ENCODE measurements around the gene RASAL2. TPM values are rescaled to one million over a fixed set of nuclear protein-coding genes. Genes with fewer than 3 reads are reported as not detected.
A peak's percentile ranks its signal among the peaks of the same experiment; 100 is the strongest.

The RASAL2 gene
- polyA plus RNA-seq, 6 donors from 2014 or later: 0.11 to 2.1 (median 0.55) TPM

- Mint-ChIP-seq H3K27me3 (peaks cover 0 to 11% (median 5%) of the 10 kb centered on the region in 3 donors), H3K27ac (no peak overlapping the region), H3K4me1 (no peaks in the 10 kb centered on the region), H3K9me3 (peaks cover 0 to 3% (median 0%) of the 10 kb centered on the region in 7 donors), H3K4me3 (no peak overlapping the region), H3K36me3 (no peaks in the 10 kb centered on the region)
- no peak for ATAC-seq (ENCODE audit: low read depth in 2 of 2)
- no peak for DNase-seq
These were observed 181.6 kb downstream of the RASAL2 start for GRCh38 chr1:178275553-178275952.

GRCh38 chr1:178277793-178278530, 184.1 kb downstream of the RASAL2 start:
- no peak overlapping the region for H3K4me3 Mint-ChIP-seq
- H3K27ac Mint-ChIP-seq: no peak overlapping the region
- H3K36me3 Mint-ChIP-seq: no peaks in the 10 kb centered on the region
- H3K4me1 Mint-ChIP-seq: no peaks in the 10 kb centered on the region
- H3K9me3 Mint-ChIP-seq: peaks cover 0 to 3% (median 0%) of the 10 kb centered on the region in 7 donors
- H3K27me3 Mint-ChIP-seq: no peaks in the 10 kb centered on the region
- DNase-seq (no peak), ATAC-seq (ENCODE audit: low read depth in 2 of 2) (no peak)

GRCh38 chr1:178278916-178279686, 185.2 kb downstream of the RASAL2 start:
- Mint-ChIP-seq H3K27me3 (no peaks in the 10 kb centered on the region), H3K4me1 (peaks cover 0 to 4% (median 0%) of the 10 kb centered on the region in 3 donors), H3K4me3 (no peak overlapping the region), H3K27ac (no peak overlapping the region), H3K9me3 (peaks cover 0 to 3% (median 0%) of the 10 kb centered on the region in 7 donors), H3K36me3 (no peaks in the 10 kb centered on the region)
- DNase-seq (no peak), ATAC-seq (ENCODE audit: low read depth in 2 of 2) (no peak)

- H3K9me3 Mint-ChIP-seq: peaks cover 0 to 1% (median 0%) of the 10 kb centered on the region in 7 donors
- peaks cover 0 to 4% (median 0%) of the 10 kb centered on the region in 3 donors for H3K4me1 Mint-ChIP-seq
- ATAC-seq (ENCODE audit: low read depth in 2 of 2) (no peak), DNase-seq (no peak)
- H3K36me3 Mint-ChIP-seq: no peaks in the 10 kb centered on the region
- H3K4me3 Mint-ChIP-seq: no peak overlapping the region
- H3K27me3 Mint-ChIP-seq: no peaks in the 10 kb centered on the region
- no peak overlapping the region for H3K27ac Mint-ChIP-seq
These were observed 189.1 kb downstream of the RASAL2 start for GRCh38 chr1:178282949-178283367.

GRCh38 chr1:178283409-178283808, 189.5 kb downstream of the RASAL2 start:
- no peak overlapping the region for H3K4me3 Mint-ChIP-seq
- ATAC-seq (ENCODE audit: low read depth in 2 of 2): no peak
- H3K27ac Mint-ChIP-seq: peak overlapping the region in 1 of 6 donors; percentile 38
- DNase-seq: no peak
- no peaks in the 10 kb centered on the region for H3K36me3 Mint-ChIP-seq
- no peaks in the 10 kb centered on the region for H3K27me3 Mint-ChIP-seq
- H3K4me1 Mint-ChIP-seq: peaks cover 0 to 4% (median 0%) of the 10 kb centered on the region in 3 donors
- H3K9me3 Mint-ChIP-seq: peaks cover 0 to 1% (median 0%) of the 10 kb centered on the region in 7 donors

DNA sequence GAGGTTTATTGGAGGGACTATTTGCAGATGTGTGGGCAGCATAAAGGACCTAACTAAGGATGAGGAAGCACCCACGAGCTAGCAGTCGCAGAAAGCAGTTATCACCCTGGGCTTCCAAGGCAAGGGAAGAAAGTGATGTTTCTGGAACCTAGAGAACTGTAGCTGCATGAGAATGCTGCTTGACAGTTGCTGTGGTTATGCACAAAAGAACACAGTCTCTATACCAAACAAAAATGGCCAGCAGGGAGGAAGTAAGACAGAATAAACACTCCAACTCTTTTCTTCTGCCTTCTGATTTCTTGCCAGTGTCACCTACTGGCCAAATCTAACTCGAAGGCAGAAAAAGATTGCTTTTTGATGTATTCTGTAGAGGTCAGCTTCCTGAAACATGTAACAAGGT, 190.2 kb downstream of the RASAL2 start:
- Mint-ChIP-seq H3K4me3 (no peak overlapping the region), H3K36me3 (no peaks in the 10 kb centered on the region), H3K9me3 (no peaks in the 10 kb centered on the region), H3K4me1 (peaks cover 0 to 4% (median 0%) of the 10 kb centered on the region in 3 donors), H3K27me3 (peaks cover 0 to 5% (median 0%) of the 10 kb centered on the region in 3 donors), H3K27ac (peak overlapping the region in 2 of 6 donors; percentile 9 to 38)
- no peak for DNase-seq
- ATAC-seq (ENCODE audit: low read depth in 2 of 2): no peak

GRCh38 chr1:178291166-178291565, 197.3 kb downstream of the RASAL2 start:
- Mint-ChIP-seq H3K4me3 (no peak overlapping the region), H3K27ac (no peak overlapping the region), H3K27me3 (peaks cover 0 to 11% (median 4%) of the 10 kb centered on the region in 3 donors), H3K9me3 (no peaks in the 10 kb centered on the region), H3K4me1 (no peaks in the 10 kb centered on the region), H3K36me3 (no peaks in the 10 kb centered on the region)
- DNase-seq (no peak), ATAC-seq (ENCODE audit: low read depth in 2 of 2) (no peak)

GRCh38 chr1:178294654-178295053, 200.8 kb downstream of the RASAL2 start:
- Mint-ChIP-seq H3K36me3 (no peaks in the 10 kb centered on the region), H3K27ac (no peak overlapping the region), H3K9me3 (no peaks in the 10 kb centered on the region), H3K27me3 (peaks cover 0 to 3% (median 0%) of the 10 kb centered on the region in 3 donors), H3K4me3 (no peak overlapping the region), H3K4me1 (peaks cover 0 to under 1% (median 0%) of the 10 kb centered on the region in 3 donors)
- ATAC-seq (ENCODE audit: low read depth in 2 of 2) (no peak), DNase-seq (no peak)

DNA sequence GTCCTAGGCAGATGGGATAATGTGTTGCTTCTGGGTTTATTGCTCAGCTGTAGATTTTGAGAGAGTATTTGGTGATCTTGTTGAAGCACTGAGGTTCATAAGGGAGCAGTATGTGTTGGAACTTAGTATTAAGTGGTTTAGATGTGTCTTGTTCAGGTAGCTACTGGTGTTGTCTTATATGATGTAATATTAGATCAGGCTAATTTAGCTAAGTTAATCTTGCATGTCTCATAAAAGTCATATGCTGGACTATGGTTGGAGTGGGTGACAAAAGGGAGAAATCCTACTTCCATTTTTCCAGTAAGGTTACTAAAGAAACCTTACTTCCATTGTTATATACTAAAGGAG, 206.4 kb downstream of the RASAL2 start:
- DNase-seq: no peak
- peaks cover 0 to 5% (median 2%) of the 10 kb centered on the region in 3 donors for H3K4me1 Mint-ChIP-seq
- H3K4me3 Mint-ChIP-seq: no peak overlapping the region
- ATAC-seq (ENCODE audit: low read depth in 2 of 2): no peak
- peaks cover 0 to under 1% of the 10 kb centered on the region in 2 donors for H3K36me3 Mint-ChIP-seq
- no peaks in the 10 kb centered on the region for H3K9me3 Mint-ChIP-seq
- H3K27ac Mint-ChIP-seq: no peak overlapping the region
- H3K27me3 Mint-ChIP-seq: peaks cover 0 to 11% (median 7%) of the 10 kb centered on the region in 3 donors

DNA sequence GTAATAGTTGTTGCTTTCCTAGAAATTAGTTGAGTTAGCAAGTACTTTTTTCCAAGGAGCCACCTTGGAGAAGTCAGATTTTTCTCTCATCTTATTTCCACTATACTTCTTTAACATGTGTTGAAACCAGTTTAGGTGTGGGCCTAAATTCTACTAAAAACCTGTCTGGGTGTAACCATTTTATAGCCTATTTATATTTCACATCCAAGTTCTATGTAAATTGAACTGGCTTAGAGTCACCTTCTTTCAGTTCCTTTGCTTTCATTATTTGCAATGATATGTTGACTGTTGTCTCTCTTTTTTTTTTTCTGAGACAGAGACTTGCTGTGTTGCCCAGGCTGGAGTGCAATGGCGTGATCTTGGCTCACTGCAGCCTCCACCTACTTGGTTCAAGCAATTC, 207.2 kb downstream of the RASAL2 start:
- DNase-seq (no peak), ATAC-seq (ENCODE audit: low read depth in 2 of 2) (no peak)
- peaks cover 0 to 5% of the 10 kb centered on the region in 2 donors for H3K36me3 Mint-ChIP-seq
- H3K9me3 Mint-ChIP-seq: peaks cover 0 to 6% (median 2%) of the 10 kb centered on the region in 7 donors
- no peak overlapping the region for H3K4me3 Mint-ChIP-seq
- H3K27ac Mint-ChIP-seq: no peak overlapping the region
- peaks cover 0 to 5% (median 2%) of the 10 kb centered on the region in 3 donors for H3K4me1 Mint-ChIP-seq
- peaks cover 0 to 15% (median 13%) of the 10 kb centered on the region in 3 donors for H3K27me3 Mint-ChIP-seq

DNA sequence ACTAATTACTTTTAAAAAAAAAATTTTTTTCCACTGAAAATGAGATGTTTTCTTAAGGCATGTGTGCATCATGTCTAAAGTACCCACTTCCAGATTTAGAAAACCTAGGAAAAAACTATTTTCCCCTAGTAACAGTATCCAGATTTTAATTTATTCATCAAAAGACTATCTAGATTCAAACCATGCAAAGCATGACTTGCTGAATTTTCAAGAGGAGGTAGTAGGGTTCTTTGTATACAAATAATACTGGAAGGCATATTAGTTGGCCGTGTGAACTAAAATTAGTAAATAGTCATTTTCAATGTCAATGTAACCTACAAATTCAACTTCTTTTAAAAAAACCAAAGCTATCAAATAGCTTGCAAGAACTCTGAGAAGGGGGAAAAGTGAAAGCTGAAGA, 213.4 kb downstream of the RASAL2 start:
- Mint-ChIP-seq H3K27me3 (peaks cover 5 to 15% (median 13%) of the 10 kb centered on the region in 3 donors), H3K9me3 (peaks cover 0 to 6% (median 2%) of the 10 kb centered on the region in 7 donors), H3K4me3 (no peak overlapping the region), H3K27ac (no peak overlapping the region), H3K36me3 (peaks cover 0 to 5% of the 10 kb centered on the region in 2 donors), H3K4me1 (no peaks in the 10 kb centered on the region)
- ATAC-seq (ENCODE audit: low read depth in 2 of 2) (no peak), DNase-seq (no peak)

DNA sequence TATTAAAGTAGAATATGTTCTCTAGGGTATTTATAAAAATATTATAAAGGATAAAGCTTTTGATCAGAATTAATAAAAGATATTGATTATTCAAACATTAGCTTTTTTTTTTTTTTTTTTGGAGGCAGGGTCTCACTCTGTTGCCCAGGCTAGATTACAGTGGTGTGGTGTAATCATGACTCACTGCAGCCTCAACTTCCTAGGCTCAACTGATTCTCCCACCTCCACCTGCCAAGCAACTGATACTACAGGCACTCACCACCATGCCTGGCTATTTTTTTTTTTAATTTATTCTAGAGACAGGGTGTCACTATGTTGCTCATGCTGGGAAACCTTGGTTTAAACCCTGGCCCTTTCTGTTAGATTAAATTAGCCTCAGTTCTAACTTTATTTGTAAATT, 214.5 kb downstream of the RASAL2 start:
- peaks cover 0 to 5% of the 10 kb centered on the region in 2 donors for H3K36me3 Mint-ChIP-seq

GRCh38 chr1:178310685-178311105, 216.8 kb downstream of the RASAL2 start:
- DNase-seq (peak; percentile 57), ATAC-seq (ENCODE audit: low read depth in 2 of 2) (peak; percentile 61 to 84)
- Mint-ChIP-seq H3K36me3 (peaks cover 0 to under 1% of the 10 kb centered on the region in 2 donors), H3K9me3 (peaks cover 0 to 3% (median under 1%) of the 10 kb centered on the region in 7 donors), H3K27me3 (peaks cover under 1 to 7% (median 5%) of the 10 kb centered on the region in 3 donors), H3K27ac (peak overlapping the region in 3 of 6 donors; percentile 41 to 86 (median 63)), H3K4me1 (no peaks in the 10 kb centered on the region), H3K4me3 (no peak overlapping the region)

More for the DNA sequence above, 214.5 kb downstream of the RASAL2 start:
- H3K4me3 Mint-ChIP-seq: no peak overlapping the region
- H3K4me1 Mint-ChIP-seq: no peaks in the 10 kb centered on the region
- ATAC-seq (ENCODE audit: low read depth in 2 of 2): no peak
- no peak overlapping the region for H3K27ac Mint-ChIP-seq
- no peak for DNase-seq
- H3K27me3 Mint-ChIP-seq: peaks cover 5 to 13% (median 10%) of the 10 kb centered on the region in 3 donors
- peaks cover 0 to 6% (median 2%) of the 10 kb centered on the region in 7 donors for H3K9me3 Mint-ChIP-seq
